ENCODE results near the gene KCNMB1.

GRCh38 chr5:170430256-170430655 lies 41.1 kb upstream of the KCNMB1 start:
- TF ChIP-seq EZH2 (IDR thresholded peaks at IDR 0.05; ENCODE audit: insufficient read depth, poor library complexity, severe bottlenecking) (no peak), EZH2phosphoT487 (IDR thresholded peaks at IDR 0.05; ENCODE audit: insufficient read depth, low read depth) (no peak)

All from GM23248 (cell line).